Naive thymus-derived CD8-positive, alpha-beta T cell (primary cell): ENCODE results near the gene ARL17B. TPM values are rescaled to one million over a fixed set of nuclear protein-coding genes. Genes with fewer than 3 reads are reported as not detected.
"Not testable (repeated sequence)": the region's sequence is repeated elsewhere in the genome, so short reads cannot be mapped to it uniquely, and the experiment has no call there.

ENCODE experiments used
- ATAC-seq, 2 donors: fragments of 150-1000 bp; cut with Tn5 transposase in 1 of 2; sonication (Bioruptor Pico), chemical (Tn5 transposase) in 1 of 2; 1 replicate in 1 of 2; 2 replicates in 1 of 2; pipeline ENCODE4 v1.10.0; 2021; ENCODE audit warnings: mild to moderate bottlenecking in 2 of 2, moderate library complexity in 2 of 2
- POLR2A ChIA-PET: fragments of 350-600 bp; sonication (Branson Sonifier 250); formaldehyde crosslinking; loops from one replicate; lab custom pipeline; 2021; ENCODE audit warnings: antibody characterized with exemption; lab: Charles Lee
- DNase-seq, 10 donors: peaks; one replicate each; pipeline versions ENCODE4 v3.0.0 to v3.0.0-alpha.2; 2020 to 2022
- H3K27ac Mint-ChIP-seq, 10 donors: one replicate each; pipeline ENCODE4 v1.8.0; 2020 to 2022; ENCODE audit warnings: mild to moderate bottlenecking in 10 of 10, mixed read lengths in 10 of 10, moderate library complexity in 4 of 10, inconsistent platforms in 1 of 10
- H3K27me3 Mint-ChIP-seq, 5 donors: one replicate each; pipeline ENCODE4 v1.8.0; 2021 to 2022; ENCODE audit warnings: mixed read lengths in 5 of 5
- H3K36me3 Mint-ChIP-seq, 3 donors: one replicate each; pipeline ENCODE4 v1.8.0; 2020 to 2022; ENCODE audit warnings: mixed read lengths in 3 of 3, mild to moderate bottlenecking in 2 of 3, inconsistent platforms in 1 of 3
- H3K4me1 Mint-ChIP-seq, 4 donors: one replicate each; pipeline ENCODE4 v1.8.0; 2021 to 2022; ENCODE audit warnings: mixed read lengths in 4 of 4
- H3K4me3 Mint-ChIP-seq, 10 donors: one replicate each; pipeline ENCODE4 v1.8.0; 2020 to 2022; ENCODE audit warnings: mild to moderate bottlenecking in 10 of 10, mixed read lengths in 10 of 10, moderate library complexity in 6 of 10, inconsistent platforms in 1 of 10
- H3K9me3 Mint-ChIP-seq, 9 donors: one replicate each; pipeline ENCODE4 v1.8.0; 2020 to 2022; ENCODE audit warnings: mixed read lengths in 9 of 9, mild to moderate bottlenecking in 3 of 9, inconsistent platforms in 1 of 9, moderate library complexity in 1 of 9
- polyA plus RNA-seq, 3 donors: library from polyadenylated mRNA; unstranded; fragments of 300-500 nt; fragmentation: Illumina TruSeq; gene quantifications; one replicate each; pipeline ENCODE4 v1.2.3, GENCODE V29; 2021
- total RNA-seq, 8 experiments: library from RNA in 2 of 8; stranded (reverse) in 2 of 8; gene quantifications; one replicate each; pipeline ENCODE4 v1.2.3 and lab custom pipeline; 2021 to 2026

The ARL17B gene
- total and polyA plus RNA-seq, 5 experiments from 2014 or later = 19.4 to 32.7 (median 31.8) TPM

DNA sequence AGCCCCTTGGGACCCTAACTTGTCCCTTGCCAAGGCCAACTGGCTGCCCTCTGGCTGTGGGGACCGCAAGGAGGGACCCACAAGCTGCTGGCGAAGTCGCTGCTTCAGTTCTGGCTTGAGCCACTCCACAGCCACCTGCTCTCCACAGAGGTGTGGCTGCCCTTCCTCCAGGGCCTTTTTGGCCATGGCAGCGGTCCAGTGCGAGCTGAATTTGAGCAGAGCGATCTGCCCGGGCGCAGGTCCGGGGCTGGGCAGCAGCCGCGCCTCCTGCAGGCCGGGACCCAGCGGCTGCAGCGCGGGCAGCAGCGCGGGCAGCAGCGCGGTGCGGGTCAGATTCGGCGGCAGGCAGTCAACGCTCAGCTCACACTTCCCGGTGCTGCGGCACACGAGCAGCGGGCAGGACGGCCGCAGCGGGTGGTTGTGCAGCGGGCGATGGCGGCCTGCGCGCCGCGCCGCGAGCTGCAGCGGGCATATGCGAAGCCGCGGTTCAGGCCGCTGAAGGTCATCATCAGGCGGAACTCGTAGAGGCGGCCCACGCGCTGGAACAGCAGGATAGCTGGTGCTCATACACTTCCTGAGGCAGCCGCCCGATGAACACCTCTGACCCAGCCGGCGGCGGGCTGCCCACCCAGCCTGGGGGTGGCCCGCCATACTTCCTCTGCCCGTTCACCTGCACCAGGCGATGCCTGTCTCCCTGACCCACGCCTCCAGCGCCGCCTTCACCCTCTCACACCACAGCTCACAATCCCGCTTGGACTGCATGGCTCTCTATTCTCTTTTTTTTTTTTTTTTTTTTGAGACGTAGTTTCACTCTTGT is 101.5 kb downstream of the ARL17B start:
- not testable (repeated sequence) for H3K27me3 Mint-ChIP-seq, H3K36me3 Mint-ChIP-seq, H3K9me3 Mint-ChIP-seq
- peak overlapping the region in 8 of 10 donors; percentile 41 to 93 (median 73) for H3K27ac Mint-ChIP-seq
- H3K4me3 Mint-ChIP-seq = peak overlapping the region; percentile 78 to 93 (median 89)
- peaks cover 11 to 24% (median 18%) of the 10 kb centered on the region in 4 donors for H3K4me1 Mint-ChIP-seq
- POLR2A ChIA-PET = interaction anchor here (0.6 kb wide), 1 partner anchor 570 kb away, joined by 3 read pairs; no protein-coding TSS in a partner anchor
- ATAC-seq (peak; percentile 10 to 73), DNase-seq (peak in 3 of 10 donors; percentile 6 to 38 (median 9))

GRCh38 chr17:46256369-46256768 is 105.2 kb downstream of the ARL17B start:
- not testable (repeated sequence) for H3K27ac Mint-ChIP-seq, H3K4me3 Mint-ChIP-seq, H3K27me3 Mint-ChIP-seq, H3K9me3 Mint-ChIP-seq, H3K36me3 Mint-ChIP-seq, DNase-seq, H3K4me1 Mint-ChIP-seq, ATAC-seq
- POLR2A ChIA-PET = interaction anchor here (0.7 kb wide), 1 partner anchor 96 kb away, joined by 4 read pairs; no protein-coding TSS in a partner anchor

DNA sequence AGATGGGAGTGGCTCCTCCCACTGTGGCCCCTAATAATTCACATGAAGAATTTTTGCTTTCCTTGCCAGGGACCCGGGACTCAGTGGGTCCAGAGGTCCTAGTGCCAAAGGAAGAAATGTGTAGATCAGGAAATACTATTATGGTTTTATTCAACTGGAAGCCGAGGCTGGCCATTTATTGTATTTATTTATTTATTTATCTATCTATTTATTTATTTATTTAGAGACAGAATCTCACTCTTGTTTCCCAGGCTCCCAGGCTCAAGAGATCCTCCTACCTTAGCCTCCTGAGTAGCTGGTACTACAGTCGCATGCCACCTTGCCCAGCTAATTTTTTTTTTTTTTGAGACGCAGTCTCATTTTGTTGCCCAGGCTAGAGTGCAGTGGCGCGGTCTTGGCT is 107.4 kb downstream of the ARL17B start:
- H3K27me3 Mint-ChIP-seq, H3K4me3 Mint-ChIP-seq, H3K36me3 Mint-ChIP-seq, H3K9me3 Mint-ChIP-seq, ATAC-seq, POLR2A ChIA-PET, H3K27ac Mint-ChIP-seq, H3K4me1 Mint-ChIP-seq, DNase-seq: not testable (repeated sequence)

DNA sequence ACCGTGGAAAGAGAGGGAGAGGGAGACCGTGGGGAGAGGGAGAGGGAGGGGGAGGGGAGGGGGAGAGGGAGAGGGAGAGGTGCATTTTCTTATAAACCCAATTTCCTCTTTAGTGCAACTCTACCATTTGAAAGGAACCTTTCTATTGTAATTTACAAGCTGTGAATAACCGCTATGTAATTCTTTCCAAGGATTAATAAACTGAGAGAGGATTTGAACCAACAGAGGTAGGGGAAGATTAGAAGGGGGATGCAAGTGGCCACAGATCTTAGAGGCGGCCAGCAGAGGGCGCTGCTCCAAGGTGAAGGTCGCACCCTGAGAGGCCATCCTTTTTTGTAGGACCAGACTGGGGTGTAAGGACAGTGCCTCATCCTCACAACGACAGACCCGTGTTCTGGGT is 107.8 kb downstream of the ARL17B start:
- H3K27me3 Mint-ChIP-seq, H3K4me1 Mint-ChIP-seq, H3K4me3 Mint-ChIP-seq, H3K9me3 Mint-ChIP-seq, H3K36me3 Mint-ChIP-seq: not testable (repeated sequence)
- POLR2A ChIA-PET = interaction anchor here (0.6 kb wide), 1 partner anchor 668 kb away, joined by 3 read pairs; no protein-coding TSS in a partner anchor
- H3K27ac Mint-ChIP-seq = peak overlapping the region in 1 of 10 donors; percentile 8
- DNase-seq = peak; percentile 62 to 90 (median 76)
- ATAC-seq = peak; percentile 98 to 100

DNA sequence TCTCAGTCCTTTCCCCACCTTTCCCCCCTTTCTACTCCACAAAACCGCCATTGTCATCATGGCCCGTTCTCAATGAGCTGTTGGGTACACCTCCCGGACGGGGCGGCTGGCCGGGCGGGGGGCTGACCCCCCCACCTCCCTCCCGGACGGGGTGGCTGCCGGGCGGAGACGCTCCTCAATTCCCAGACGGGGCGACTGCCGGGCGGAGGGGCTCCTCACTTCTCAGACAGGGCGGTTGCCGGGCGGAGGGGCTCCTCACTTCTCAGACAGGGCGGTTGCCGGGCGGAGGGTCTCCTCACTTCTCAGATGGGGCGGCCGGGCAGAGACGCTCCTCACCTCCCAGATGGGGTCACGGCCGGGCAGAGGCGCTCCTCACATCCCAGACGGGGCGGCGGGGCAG is 108.8 kb downstream of the ARL17B start:
- H3K4me1 Mint-ChIP-seq, H3K9me3 Mint-ChIP-seq, POLR2A ChIA-PET, H3K4me3 Mint-ChIP-seq, H3K36me3 Mint-ChIP-seq, H3K27ac Mint-ChIP-seq, DNase-seq, H3K27me3 Mint-ChIP-seq, ATAC-seq: not testable (repeated sequence)

DNA sequence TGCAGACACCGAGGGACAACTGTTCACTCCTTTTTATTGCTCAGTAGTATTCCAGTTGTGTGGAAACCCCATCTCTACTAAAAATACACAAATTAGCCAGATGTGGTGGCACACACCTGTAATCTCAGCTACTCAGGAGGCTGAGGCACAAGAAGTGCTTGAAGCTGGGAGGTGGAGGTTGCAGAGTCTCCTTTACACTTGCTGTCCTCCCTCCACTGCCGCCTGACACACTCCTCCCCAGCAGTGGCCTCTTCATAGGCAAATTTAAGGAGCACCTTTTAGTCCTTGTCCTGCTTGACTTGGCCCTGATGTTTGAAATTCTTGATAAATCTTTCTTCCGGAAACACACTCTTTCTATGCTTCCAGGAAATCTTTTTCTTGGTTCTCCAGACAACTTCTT is 112.4 kb downstream of the ARL17B start:
- H3K27ac Mint-ChIP-seq = peak overlapping the region in 1 of 10 donors; percentile 42
- H3K4me1 Mint-ChIP-seq, DNase-seq, POLR2A ChIA-PET, H3K27me3 Mint-ChIP-seq, H3K9me3 Mint-ChIP-seq, H3K4me3 Mint-ChIP-seq, H3K36me3 Mint-ChIP-seq, ATAC-seq: not testable (repeated sequence)

GRCh38 chr17:46244949-46245768 is 116.4 kb downstream of the ARL17B start:
- H3K9me3 Mint-ChIP-seq, H3K4me1 Mint-ChIP-seq, DNase-seq, H3K36me3 Mint-ChIP-seq, H3K27me3 Mint-ChIP-seq, POLR2A ChIA-PET: not testable (repeated sequence)
- Mint-ChIP-seq H3K4me3 (peak overlapping the region in 6 of 10 donors; percentile 29 to 58 (median 44)), H3K27ac (peak overlapping the region in 2 of 10 donors; percentile 49 to 60)
- peak; percentile 84 to 86 for ATAC-seq

DNA sequence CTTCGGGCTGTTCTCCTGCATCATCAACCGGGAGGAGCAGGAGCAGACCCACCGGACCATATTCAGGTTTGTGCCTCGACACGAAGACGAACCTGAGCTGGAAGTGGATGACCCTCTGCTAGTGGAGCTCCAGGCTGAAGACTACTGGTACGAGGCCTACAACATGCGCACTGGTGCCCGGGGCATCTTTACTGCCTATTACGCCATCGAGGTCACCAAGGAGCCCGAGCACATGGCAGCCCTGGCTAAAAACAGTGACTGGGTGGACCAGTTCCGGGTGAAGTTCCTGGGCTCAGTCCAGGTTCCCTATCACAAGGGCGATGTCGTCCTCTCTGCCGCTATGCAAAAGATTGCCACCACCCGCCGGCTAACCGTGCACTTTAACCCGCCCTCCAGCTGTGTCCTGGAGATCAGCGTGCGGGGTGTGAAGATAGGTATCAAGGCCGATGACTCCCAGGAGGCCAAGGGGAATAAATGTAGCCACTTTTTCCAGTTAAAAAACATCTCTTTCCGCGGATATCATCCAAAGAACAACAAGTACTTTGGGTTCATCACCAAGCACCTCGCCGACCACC is 117.1 kb downstream of the ARL17B start:
- H3K27ac Mint-ChIP-seq, H3K4me1 Mint-ChIP-seq, DNase-seq, H3K4me3 Mint-ChIP-seq, H3K36me3 Mint-ChIP-seq, POLR2A ChIA-PET, ATAC-seq, H3K9me3 Mint-ChIP-seq, H3K27me3 Mint-ChIP-seq: not testable (repeated sequence)

DNA sequence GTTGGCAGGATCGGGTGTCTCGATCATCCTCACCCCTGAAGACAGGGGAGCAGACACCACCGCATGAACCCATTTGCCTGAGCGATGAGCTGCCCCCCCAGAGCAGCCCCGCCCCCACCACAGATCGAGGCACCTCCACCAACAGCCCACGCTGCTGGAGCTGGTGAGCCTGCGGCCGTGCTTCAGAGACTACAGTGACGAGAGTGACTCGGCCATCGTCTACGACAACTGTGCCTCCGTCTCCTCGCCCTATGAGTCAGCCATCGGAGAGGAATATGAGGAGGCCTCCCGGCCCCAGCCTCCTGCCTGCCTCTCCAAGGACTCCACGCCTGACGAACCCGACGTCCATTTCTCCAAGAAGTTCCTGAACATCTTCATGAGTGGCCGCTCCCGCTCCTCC is 117.6 kb downstream of the ARL17B start:
- DNase-seq, ATAC-seq, POLR2A ChIA-PET, H3K27ac Mint-ChIP-seq, H3K4me1 Mint-ChIP-seq, H3K4me3 Mint-ChIP-seq, H3K9me3 Mint-ChIP-seq, H3K27me3 Mint-ChIP-seq, H3K36me3 Mint-ChIP-seq: not testable (repeated sequence)

DNA sequence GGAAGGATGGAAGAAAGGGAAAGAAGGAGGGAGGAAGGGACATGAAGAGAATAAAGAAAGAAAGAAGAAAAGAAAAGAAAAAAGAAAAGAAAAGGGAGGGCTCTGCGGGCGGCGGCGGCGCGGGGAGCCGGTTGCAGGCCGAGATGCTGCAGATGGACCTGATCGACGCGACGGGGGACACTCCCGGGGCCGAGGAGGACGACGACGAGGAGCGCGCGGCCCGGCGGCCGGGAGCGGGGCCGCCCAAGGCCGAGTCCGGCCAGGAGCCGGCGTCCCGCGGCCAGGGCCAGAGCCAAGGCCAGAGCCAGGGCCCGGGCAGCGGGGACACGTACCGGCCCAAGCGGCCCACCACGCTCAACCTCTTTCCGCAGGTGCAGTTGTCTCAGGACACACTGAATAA is 118.1 kb downstream of the ARL17B start:
- H3K4me3 Mint-ChIP-seq, H3K27me3 Mint-ChIP-seq, H3K27ac Mint-ChIP-seq, DNase-seq, H3K4me1 Mint-ChIP-seq, POLR2A ChIA-PET, H3K36me3 Mint-ChIP-seq, H3K9me3 Mint-ChIP-seq, ATAC-seq: not testable (repeated sequence)

DNA sequence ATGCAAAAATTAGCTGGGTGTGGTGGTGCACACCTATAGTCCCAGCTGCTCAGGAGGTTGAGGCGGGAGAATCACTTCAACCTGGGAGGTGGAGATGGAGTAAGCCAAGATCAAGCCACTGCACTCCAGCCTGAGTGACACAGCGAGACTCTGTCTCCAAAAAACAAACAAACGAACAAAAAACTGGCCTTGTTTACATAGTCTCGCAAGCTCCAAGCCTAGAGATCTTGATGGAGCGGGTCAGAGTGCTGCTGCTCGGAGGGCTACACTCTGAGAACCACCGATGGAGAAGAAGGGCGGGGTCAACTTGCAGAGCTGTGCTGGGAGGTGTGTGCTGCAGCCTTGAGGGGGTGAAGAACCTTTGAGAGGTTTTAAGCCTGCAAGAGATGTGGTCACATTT is 130.2 kb downstream of the ARL17B start:
- H3K27me3 Mint-ChIP-seq, H3K9me3 Mint-ChIP-seq, H3K4me1 Mint-ChIP-seq, DNase-seq, ATAC-seq, H3K4me3 Mint-ChIP-seq, POLR2A ChIA-PET, H3K36me3 Mint-ChIP-seq, H3K27ac Mint-ChIP-seq: not testable (repeated sequence)

- Mint-ChIP-seq H3K4me3 (peak overlapping the region; percentile 92 to 97 (median 95)), H3K27ac (peak overlapping the region; percentile 80 to 95 (median 93))
- H3K27me3 Mint-ChIP-seq, POLR2A ChIA-PET, H3K9me3 Mint-ChIP-seq, H3K4me1 Mint-ChIP-seq, H3K36me3 Mint-ChIP-seq: not testable (repeated sequence)
- peak; percentile 89 to 98 (median 94) for DNase-seq
- peak; percentile 99 to 100 for ATAC-seq
Observed at GRCh38 chr17:46225274-46225794, 136.2 kb downstream of the ARL17B start.
